ENCODE data around the gene PDC. TPM values are rescaled to one million over a fixed set of nuclear protein-coding genes. Genes with fewer than 3 reads are reported as not detected.

Gene PDC
- total and polyA plus RNA-seq, 10 of the 15 experiments (the other 5 are each of a cell fraction or from before 2014, with no cell fraction given), result 0.11 TPM; not detected in 9

GRCh38 chr1:186498071-186498470 is 37.2 kb upstream of the PDC start (continued):
- TF ChIP-seq CTCF (IDR thresholded peaks at IDR 0.05 in 2 of 3, conservative IDR thresholded peaks at IDR 0.05 in 1 of 3; ENCODE audit: control insufficient read depth in 2 of 3, extremely low read depth in 1 of 3, insufficient read depth in 1 of 3, low read depth in 3 of 3, low read length in 3 of 3) (no peak), POLR2AphosphoS5 (IDR thresholded peaks at IDR 0.05; ENCODE audit: low read length) (no peak), ELK1 (IDR thresholded peaks at IDR 0.05; ENCODE audit: low read depth, low read length) (no peak), SMC3 (IDR thresholded peaks at IDR 0.05; ENCODE audit: borderline replicate concordance, low read length) (no peak), NBN (IDR thresholded peaks at IDR 0.05) (no peak), ATF7 (IDR thresholded peaks at IDR 0.05; ENCODE audit: low read depth) (no peak), KLF5 (IDR thresholded peaks at IDR 0.05; ENCODE audit: partially characterized antibody) (no peak), RELA (IDR thresholded peaks at IDR 0.05; ENCODE audit: borderline replicate concordance, partially characterized antibody) (no peak)

GRCh38 chr1:186497651-186498050 is 36.7 kb upstream of the PDC start:
- Histone ChIP-seq H3K79me2 (ENCODE audit: control insufficient read depth, insufficient read depth, low read length) (no peaks in the 10 kb centered on the region), H3K27ac (ENCODE audit: control insufficient read depth, insufficient read depth) (no peak overlapping the region), H3K36me3 (ENCODE audit: control insufficient read depth in 2 of 2, insufficient read depth in 2 of 2, low read length in 1 of 2) (no peaks in the 10 kb centered on the region), H2AFZ (ENCODE audit: control insufficient read depth, low read depth, low read length) (no peak overlapping the region), H3K4me1 (ENCODE audit: control insufficient read depth, insufficient read depth, low read length) (peaks cover 4% of the 10 kb centered on the region; the same call in 1 of the 2 replicates), H3K4me2 (ENCODE audit: control insufficient read depth, insufficient read depth) (no peak overlapping the region), H3K9me3 (replicated peaks; ENCODE audit: control insufficient read depth, insufficient read depth, low read length) (no peaks in the 10 kb centered on the region), H4K20me1 (ENCODE audit: control insufficient read depth, insufficient read depth) (no peaks in the 10 kb centered on the region), H3K9ac (ENCODE audit: control insufficient read depth, insufficient read depth, low read length) (no peak overlapping the region), H3K27me3 (replicated peaks in 1 of 2; ENCODE audit: control insufficient read depth in 2 of 2, insufficient read depth in 2 of 2, low read length in 1 of 2) (no peaks in the 10 kb centered on the region), H3K4me3 (no peak overlapping the region)
- CTCF ChIA-PET, result interaction anchor here (0.7 to 2.3 kb wide), 4 partner anchors 12 to 722 kb away, joined by 3 to 10 read pairs (median 4); no protein-coding TSS in a partner anchor
- POLR2A ChIA-PET, result interaction anchor here (1.5 kb wide), 1 partner anchor 14 kb away, joined by 3 read pairs; no protein-coding TSS in a partner anchor
- SMC1A ChIA-PET (ENCODE audit: uncharacterized antibody, unreplicated experiment), result interaction anchor here (0.7 kb wide), 1 partner anchor 15 kb away, joined by 3 read pairs; no protein-coding TSS in a partner anchor
- DNase-seq (ENCODE audit: low read depth, low spot score), result no peak
- 0 out of 2 replicates have a peak, but pooled peaks have one; percentile 41 for TF ChIP-seq NFIC (IDR thresholded peaks at IDR 0.05; ENCODE audit: low read depth, low read length)
- peak; percentile 65 for TF ChIP-seq RUNX3 (IDR thresholded peaks at IDR 0.05; ENCODE audit: low read length)
- TF ChIP-seq NRF1 (conservative IDR thresholded peaks at IDR 0.05; ENCODE audit: low read depth, low read length), result no peak
- TF ChIP-seq JUNB (IDR thresholded peaks at IDR 0.05), result peak; percentile 43
- in situ Hi-C loops (cut with MboI) (no loop called here), intact Hi-C loops (cut with micrococcal nuclease; ENCODE audit: unreplicated experiment) (no loop called here)
- BruUV-seq (replicated peaks), result no TSS peak
- no peak for FAIRE-seq
- RAD21 ChIA-PET (ENCODE audit: unreplicated experiment), result no interaction called here
- peak; percentile 69 for ATAC-seq
- 36% methylated on average over 3 of the region's 3 CpGs for WGBS (ENCODE audit: insufficient coverage, insufficient replicate concordance, low lambda C conversion rate, missing lambda C conversion rate)
